ENCODE results near the gene ARHGDIA.

The ARHGDIA gene

DNA sequence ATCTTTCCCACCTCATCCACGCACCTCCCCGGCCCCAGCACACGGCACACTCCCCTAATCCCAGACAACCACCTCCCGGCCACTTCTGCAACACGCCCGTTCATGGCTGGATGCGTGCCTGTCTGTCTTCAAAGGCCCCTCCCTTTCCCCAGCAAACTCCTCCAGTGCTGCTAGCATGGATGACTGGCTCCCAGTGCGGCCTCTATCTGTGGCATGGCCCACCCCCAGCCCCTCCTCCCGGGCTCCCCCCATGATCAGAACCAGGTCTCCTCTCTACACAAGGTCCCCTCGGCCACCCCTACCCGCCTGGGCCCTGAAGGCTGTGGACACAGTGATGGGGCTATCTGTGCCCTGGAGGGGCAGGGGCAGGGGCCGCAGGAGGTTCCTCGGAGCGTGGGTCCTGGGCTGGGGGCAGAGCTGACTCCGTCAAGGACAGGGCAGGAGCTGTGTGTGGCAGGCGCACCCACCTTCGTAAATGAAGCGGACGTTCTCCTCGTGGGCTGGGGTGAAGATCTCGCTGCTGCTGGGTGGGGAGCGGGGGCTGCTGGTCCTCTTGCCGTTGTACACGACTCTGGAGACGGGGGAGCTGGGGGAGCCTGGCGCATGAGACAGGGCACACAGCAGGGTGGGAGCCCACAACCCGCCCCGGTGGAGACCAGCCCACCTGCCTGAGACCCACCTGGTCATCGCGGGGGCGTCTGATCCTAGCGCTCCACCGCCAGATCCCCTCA, 47.2 kb downstream of the ARHGDIA start:
- DNase-seq (ENCODE audit: low read depth in 2 of 2): no peak

DNA sequence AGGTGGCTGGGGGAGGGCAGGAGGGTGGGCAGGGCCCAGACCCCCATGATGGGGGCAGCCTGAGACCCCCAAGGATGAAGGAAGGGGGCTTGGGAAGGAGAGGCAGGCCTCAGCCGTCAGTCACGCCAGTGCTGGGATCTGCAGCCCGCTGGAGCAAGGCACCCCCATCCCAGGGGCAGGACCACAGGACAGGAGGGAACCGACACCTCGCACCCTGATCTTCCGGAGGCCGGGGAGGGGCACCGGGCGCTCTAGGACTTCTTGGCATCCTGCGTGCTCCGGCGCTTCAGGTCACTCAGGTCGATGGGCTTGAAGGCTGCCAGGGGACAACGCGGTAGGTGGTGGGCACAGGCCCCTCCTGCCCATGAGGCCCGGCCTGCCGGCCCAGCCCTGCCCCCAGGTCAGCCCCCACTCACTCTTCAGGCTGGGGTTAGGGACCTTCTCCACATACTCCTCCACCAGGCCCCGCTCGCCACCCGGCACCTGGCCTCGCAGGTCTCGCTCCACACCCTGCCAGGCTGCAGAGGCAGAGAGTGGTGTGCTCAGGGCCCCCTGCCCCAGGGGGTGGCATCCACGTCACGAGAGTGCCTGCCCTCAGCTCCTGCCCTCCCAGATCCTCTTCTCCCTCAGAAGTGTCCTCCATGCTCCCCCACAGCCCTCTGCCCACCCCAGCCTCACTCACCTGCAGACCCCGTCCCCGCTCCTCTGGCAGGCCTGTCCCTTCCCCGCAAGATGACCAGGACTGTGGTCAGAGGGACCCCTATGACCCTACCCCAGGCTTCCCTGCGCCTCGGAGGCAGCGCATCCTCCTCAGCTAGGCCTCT, 47.9 kb downstream of the ARHGDIA start:
- DNase-seq (ENCODE audit: low read depth in 2 of 2): no peak

GRCh38 chr17:81822312-81822637, 48.9 kb downstream of the ARHGDIA start:
- no peak for DNase-seq (ENCODE audit: low read depth in 2 of 2)

DNA sequence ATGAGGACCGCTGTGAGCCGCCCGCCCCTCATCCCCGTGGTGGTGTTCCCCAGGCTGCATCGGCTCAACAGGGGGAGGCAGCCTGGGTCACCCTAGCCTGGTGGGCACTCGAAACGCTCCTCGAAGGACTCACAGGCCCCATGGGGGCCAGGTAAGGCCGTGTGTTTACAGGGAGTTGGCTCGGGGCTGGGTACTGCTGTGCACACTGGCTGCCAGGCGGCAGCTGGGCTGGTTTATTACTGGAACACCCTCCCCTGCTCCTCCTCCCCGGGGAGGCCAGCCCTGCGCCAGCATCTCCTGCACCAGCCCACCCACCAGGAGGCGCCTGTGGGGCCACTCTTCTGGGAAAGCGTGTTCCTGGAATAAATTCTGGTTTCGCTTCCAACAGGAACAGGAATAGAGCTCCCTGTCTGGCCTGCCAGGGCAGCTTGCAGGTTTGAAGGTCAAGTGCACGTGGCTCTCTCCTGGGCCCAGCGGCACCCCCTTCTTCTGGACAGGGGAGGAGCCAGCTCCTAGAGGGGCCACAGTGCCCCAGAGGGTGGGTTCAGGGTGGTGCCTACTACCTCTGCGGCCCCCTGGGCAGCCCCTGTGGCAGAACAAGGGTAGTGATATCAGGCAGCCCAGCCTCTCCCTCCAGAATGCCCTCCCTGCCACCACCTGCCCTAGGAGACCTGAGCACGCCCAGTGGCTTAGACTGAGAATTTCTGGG, 49.4 kb downstream of the ARHGDIA start:
- DNase-seq (ENCODE audit: low read depth in 2 of 2): peak; percentile 17 to 23

GRCh38 chr17:81821147-81821546, 50.0 kb downstream of the ARHGDIA start:
- DNase-seq (ENCODE audit: low read depth in 2 of 2): no peak

DNA sequence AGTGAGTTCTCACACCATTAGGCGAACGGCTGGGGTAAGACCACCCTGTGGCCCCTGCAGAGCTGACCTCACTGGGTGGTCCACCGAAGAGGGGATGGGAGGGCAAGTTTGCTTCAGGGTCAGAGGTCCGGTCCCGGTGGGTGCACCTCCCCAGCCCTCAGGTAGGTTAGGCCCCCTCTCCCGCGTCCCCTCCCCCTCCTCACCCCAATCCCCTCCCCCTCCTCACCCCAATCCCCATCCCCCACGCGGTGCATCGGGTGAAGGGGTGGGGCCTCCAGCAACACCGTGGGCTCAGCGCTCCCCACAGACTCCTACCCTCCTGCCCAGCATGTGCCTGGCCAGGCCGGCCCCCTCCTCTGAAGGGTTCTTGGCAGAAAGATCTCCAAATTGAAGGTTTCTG, 51.4 kb downstream of the ARHGDIA start:
- no peak for DNase-seq (ENCODE audit: low read depth in 2 of 2)

GRCh38 chr17:81817758-81818147, 53.4 kb downstream of the ARHGDIA start:
- DNase-seq (ENCODE audit: low read depth in 2 of 2): no peak
